Endothelial cell (in vitro differentiated cells): ENCODE measurements around the gene NKRF. TPM values are rescaled to one million over a fixed set of nuclear protein-coding genes. Genes with fewer than 3 reads are reported as not detected.

Experiments used
- DNase-seq: peaks from one replicate; pipeline ENCODE4 v3.0.0; 2021; ENCODE audit warnings: low spot score
- H3K27ac Mint-ChIP-seq: one replicate; pipeline ENCODE4 v1.8.0; 2021; ENCODE audit warnings: mixed read lengths, inconsistent platforms; ENCODE audit not compliant: unreplicated experiment
- H3K27me3 Mint-ChIP-seq: one replicate; pipeline ENCODE4 v1.8.0; 2021; ENCODE audit warnings: mild to moderate bottlenecking, moderate library complexity, mixed read lengths, inconsistent platforms; ENCODE audit not compliant: unreplicated experiment
- H3K36me3 Mint-ChIP-seq: one replicate; pipeline ENCODE4 v1.8.0; 2021; ENCODE audit warnings: mild to moderate bottlenecking, low read depth, mixed read lengths, inconsistent platforms; ENCODE audit not compliant: unreplicated experiment
- H3K4me1 Mint-ChIP-seq: one replicate; pipeline ENCODE4 v1.8.0; 2021; ENCODE audit warnings: mild to moderate bottlenecking, mixed read lengths, inconsistent platforms; ENCODE audit not compliant: unreplicated experiment
- H3K4me3 Mint-ChIP-seq: one replicate; pipeline ENCODE4 v1.8.0; 2021; ENCODE audit warnings: mild to moderate bottlenecking, mixed read lengths, inconsistent platforms; ENCODE audit not compliant: unreplicated experiment
- H3K9me3 Mint-ChIP-seq: one replicate; pipeline ENCODE4 v1.8.0; 2021; ENCODE audit warnings: mixed read lengths, inconsistent platforms; ENCODE audit not compliant: unreplicated experiment
- long read RNA-seq: library from polyadenylated mRNA; unstranded; transcript quantifications from one replicate; pipeline ENCODE4 v2.0.0, GENCODE V29; 2020; ENCODE audit not compliant: unreplicated experiment
- total RNA-seq: library from RNA; stranded (reverse); fragmentation: NEBNext Ultra II Directional; extraction: Animal tissue kit (Norgen Biotek cat#: 25700); gene quantifications from one replicate; pipeline ENCODE4 v1.2.1, GENCODE V29; 2021; ENCODE audit not compliant: unreplicated experiment
- TF ChIP-seq, protein P1 (sequence below): fragments of 200-600 bp; sonication (generic); IDR thresholded peaks from one replicate; pipeline ENCODE4 v1.5.0; 2021; ENCODE audit warnings: antibody characterized with exemption; ENCODE audit not compliant: unreplicated experiment

NKRF gene
- total RNA-seq: 8.4 TPM
- long read RNA-seq: 0 reads

GRCh38 chrX:119606280-119607017 is at the start of gene NKRF:
NKRF (minus strand) TSS chrX:119606424.
- peak; percentile 78 for DNase-seq
- TF ChIP-seq, protein P1, sequence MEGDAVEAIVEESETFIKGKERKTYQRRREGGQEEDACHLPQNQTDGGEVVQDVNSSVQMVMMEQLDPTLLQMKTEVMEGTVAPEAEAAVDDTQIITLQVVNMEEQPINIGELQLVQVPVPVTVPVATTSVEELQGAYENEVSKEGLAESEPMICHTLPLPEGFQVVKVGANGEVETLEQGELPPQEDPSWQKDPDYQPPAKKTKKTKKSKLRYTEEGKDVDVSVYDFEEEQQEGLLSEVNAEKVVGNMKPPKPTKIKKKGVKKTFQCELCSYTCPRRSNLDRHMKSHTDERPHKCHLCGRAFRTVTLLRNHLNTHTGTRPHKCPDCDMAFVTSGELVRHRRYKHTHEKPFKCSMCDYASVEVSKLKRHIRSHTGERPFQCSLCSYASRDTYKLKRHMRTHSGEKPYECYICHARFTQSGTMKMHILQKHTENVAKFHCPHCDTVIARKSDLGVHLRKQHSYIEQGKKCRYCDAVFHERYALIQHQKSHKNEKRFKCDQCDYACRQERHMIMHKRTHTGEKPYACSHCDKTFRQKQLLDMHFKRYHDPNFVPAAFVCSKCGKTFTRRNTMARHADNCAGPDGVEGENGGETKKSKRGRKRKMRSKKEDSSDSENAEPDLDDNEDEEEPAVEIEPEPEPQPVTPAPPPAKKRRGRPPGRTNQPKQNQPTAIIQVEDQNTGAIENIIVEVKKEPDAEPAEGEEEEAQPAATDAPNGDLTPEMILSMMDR: no peak
- H3K27ac Mint-ChIP-seq: peak within 1 kb of the TSS; percentile 87
- H3K27me3 Mint-ChIP-seq: no peaks in the 10 kb centered on the region
- H3K4me3 Mint-ChIP-seq: peak within 1 kb of the TSS; percentile 93
- no peaks in the 10 kb centered on the region for H3K9me3 Mint-ChIP-seq
- H3K4me1 Mint-ChIP-seq: peaks cover 6% of the 10 kb centered on the region
- H3K36me3 Mint-ChIP-seq: no peaks in the 10 kb centered on the region

DNA sequence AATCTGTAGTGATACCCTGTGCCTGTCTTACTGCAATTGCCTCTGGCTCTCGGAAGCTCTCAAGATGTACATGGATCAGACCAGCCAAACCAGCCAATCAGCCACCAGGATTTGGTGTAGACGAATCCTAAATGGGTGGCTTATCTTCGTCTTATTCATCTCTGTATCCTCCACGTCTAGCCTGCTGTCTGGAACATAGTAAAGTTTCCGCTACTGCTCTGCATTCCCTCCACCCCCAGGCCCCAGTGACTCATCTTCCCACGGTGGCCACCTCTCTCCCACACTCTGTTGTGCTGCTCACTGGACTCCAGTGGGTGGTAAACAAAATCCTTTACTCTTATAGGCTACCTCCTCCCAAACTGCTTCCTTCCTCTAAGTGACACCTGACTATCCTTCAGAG is 48.9 kb upstream of the NKRF start:
- Mint-ChIP-seq H3K27me3 (peaks cover 2% of the 10 kb centered on the region), H3K9me3 (no peaks in the 10 kb centered on the region), H3K27ac (no peak overlapping the region), H3K4me3 (no peak overlapping the region), H3K36me3 (peaks cover 4% of the 10 kb centered on the region), H3K4me1 (peaks cover 4% of the 10 kb centered on the region)
- no peak for DNase-seq
- TF ChIP-seq, protein P1: no peak

- Mint-ChIP-seq H3K4me1 (peaks cover 4% of the 10 kb centered on the region), H3K27ac (no peak overlapping the region), H3K27me3 (peaks cover 2% of the 10 kb centered on the region), H3K4me3 (no peak overlapping the region), H3K36me3 (peaks cover 4% of the 10 kb centered on the region), H3K9me3 (no peaks in the 10 kb centered on the region)
- TF ChIP-seq, protein P1: no peak
- no peak for DNase-seq
Observed at GRCh38 chrX:119654112-119654531, 47.9 kb upstream of the NKRF start.

GRCh38 chrX:119648421-119648775 is 42.2 kb upstream of the NKRF start:
- Mint-ChIP-seq H3K27ac (no peak overlapping the region), H3K4me3 (no peak overlapping the region), H3K9me3 (no peaks in the 10 kb centered on the region)

More at GRCh38 chrX:119648421-119648775, 42.2 kb upstream of the NKRF start:
- Mint-ChIP-seq H3K36me3 (peaks cover 4% of the 10 kb centered on the region), H3K27me3 (peaks cover 3% of the 10 kb centered on the region), H3K4me1 (no peaks in the 10 kb centered on the region)
- no peak for DNase-seq
- TF ChIP-seq, protein P1: no peak
